B cell (primary cell): ENCODE data around the gene BMP6. TPM values are rescaled to one million over a fixed set of nuclear protein-coding genes. Genes with fewer than 3 reads are reported as not detected.

Source experiments
- ATAC-seq: fragments of 200-7000 bp; cut with Tn5 transposase; one replicate; pipeline ENCODE4 v1.10.0; 2021; ENCODE audit warnings: low read depth, mild to moderate bottlenecking, moderate number of reproducible peaks, moderate library complexity
- CTCF ChIA-PET: fragments of 350-600 bp; sonication (Branson Sonifier 250); formaldehyde crosslinking; loops from one replicate; lab custom pipeline; 2021; ENCODE audit warnings: antibody characterized with exemption, inconsistent platforms; lab: Charles Lee
- POLR2A ChIA-PET: fragments of 350-600 bp; sonication (Branson Sonifier 250); formaldehyde crosslinking; loops from one replicate; lab custom pipeline; 2021; ENCODE audit warnings: antibody characterized with exemption; lab: Charles Lee
- DNase-seq: peaks from one replicate; pipeline ENCODE4 v3.0.0; 2013
- H2AFZ ChIP-seq: 2 replicates; pipeline ENCODE4 v1.6.1; 2012; ENCODE audit warnings: mild to moderate bottlenecking, low read depth, low read length; ENCODE audit not compliant: insufficient read depth, poor library complexity, severe bottlenecking
- H3K27ac ChIP-seq, 2 donors: 1 replicate in 1 of 2; 2 replicates in 1 of 2; pipeline ENCODE4 v1.5.1; 2012 to 2013; ENCODE audit warnings: low read length in 2 of 2, mild to moderate bottlenecking in 2 of 2, moderate library complexity in 1 of 2
- H3K27me3 ChIP-seq, 4 experiments: fragments of 200-600 bp in 1 of 4; sonication (generic) in 1 of 4; replicated peaks in 1 of 4; 1 replicate in 2 of 4; 2 replicates in 2 of 4; pipeline versions ENCODE4 v1.6.1 to v1.7.0; 2013 to 2016; ENCODE audit warnings: low read length in 3 of 4, mild to moderate bottlenecking in 2 of 4, mixed read lengths in 1 of 4, moderate library complexity in 1 of 4; ENCODE audit not compliant: insufficient read depth in 4 of 4, control insufficient read depth in 3 of 4; ENCODE audit errors: control extremely low read depth in 1 of 4
- H3K36me3 ChIP-seq, 2 experiments: replicated peaks in 1 of 2; 1 replicate in 1 of 2; 2 replicates in 1 of 2; pipeline versions ENCODE4 v1.6.1 to v1.7.1; 2013; ENCODE audit warnings: low read length in 1 of 2; ENCODE audit not compliant: insufficient read depth in 2 of 2, control insufficient read depth in 1 of 2; ENCODE audit errors: control extremely low read depth in 1 of 2, extremely low read depth in 1 of 2
- H3K4me1 ChIP-seq, 2 donors: fragments of 200-600 bp in 1 of 2; sonication (generic) in 1 of 2; 1 replicate in 1 of 2; 2 replicates in 1 of 2; pipeline versions ENCODE4 v1.5.1 to v1.6.1; 2013 to 2017; ENCODE audit warnings: low read length in 2 of 2; ENCODE audit not compliant: control insufficient read depth in 2 of 2, insufficient read depth in 2 of 2
- H3K4me2 ChIP-seq: replicated peaks from 2 replicates; pipeline ENCODE3; 2012; ENCODE audit warnings: mild to moderate bottlenecking, low read depth, low read length; ENCODE audit not compliant: poor library complexity, severe bottlenecking
- H3K4me3 ChIP-seq, 5 experiments: fragments of 200-600 bp in 1 of 5; sonication (generic) in 1 of 5; 1 replicate in 3 of 5; 2 replicates in 2 of 5; pipeline versions ENCODE4 v1.5.1 to v1.7.0; 2011 to 2016; ENCODE audit warnings: low read length in 4 of 5, mild to moderate bottlenecking in 4 of 5, low read depth in 2 of 5, control low read depth in 1 of 5, moderate library complexity in 1 of 5; ENCODE audit not compliant: insufficient read depth in 1 of 5; ENCODE audit errors: control extremely low read depth in 1 of 5, extremely low read depth in 1 of 5
- H3K79me2 ChIP-seq: fragments of 200-600 bp; sonication (generic); one replicate; pipeline ENCODE4 v1.6.0; 2016; ENCODE audit warnings: low read length; ENCODE audit not compliant: control insufficient read depth, insufficient read depth
- H3K9ac ChIP-seq: fragments of 200-600 bp; sonication (generic); 2 replicates; pipeline ENCODE4 v1.6.1; 2017; ENCODE audit warnings: mild to moderate bottlenecking, low read length, moderate library complexity
- H3K9me3 ChIP-seq, 3 donors: one replicate each; pipeline versions ENCODE4 v1.6.1 to v1.7.1; 2013; ENCODE audit warnings: low read length in 2 of 3; ENCODE audit not compliant: control insufficient read depth in 2 of 3, insufficient read depth in 1 of 3; ENCODE audit errors: control extremely low read depth in 1 of 3
- H4K20me1 ChIP-seq: 2 replicates; pipeline ENCODE4 v1.6.0; 2012; ENCODE audit warnings: mild to moderate bottlenecking, low read length; ENCODE audit not compliant: insufficient read depth, control insufficient read depth, poor library complexity, severe bottlenecking
- H3K27ac Mint-ChIP-seq: one replicate; pipeline ENCODE4 v1.8.0; 2021; ENCODE audit warnings: mixed read lengths
- H3K27me3 Mint-ChIP-seq: one replicate; pipeline ENCODE4 v1.8.0; 2021; ENCODE audit warnings: mixed read lengths
- H3K4me1 Mint-ChIP-seq: one replicate; pipeline ENCODE4 v1.8.0; 2021; ENCODE audit warnings: mixed read lengths
- H3K4me3 Mint-ChIP-seq: one replicate; pipeline ENCODE4 v1.8.0; 2021; ENCODE audit warnings: mixed read lengths
- H3K9me3 Mint-ChIP-seq: one replicate; pipeline ENCODE4 v1.8.0; 2022; ENCODE audit warnings: mixed read lengths; ENCODE audit not compliant: insufficient read depth
- EZH2 ChIP-seq: IDR thresholded peaks from 2 replicates; pipeline ENCODE4 v1.6.1; 2012; ENCODE audit warnings: borderline replicate concordance, low read depth, mild to moderate bottlenecking, moderate library complexity, low read length; ENCODE audit not compliant: insufficient read depth, poor library complexity, severe bottlenecking
- WGBS: methylation state at CpG from one replicate; pipeline ENCODE4 v1.1.5; 2013; ENCODE audit warnings: missing lambda C conversion rate; ENCODE audit not compliant: insufficient coverage; 5-methylcytosine and 5-hydroxymethylcytosine counted together
- intact Hi-C: fragments of 100-400 bp; cut with micrococcal nuclease; formaldehyde crosslinking; loops from one replicate; pipeline ENCODE4 v1.10.0; 2022
- polyA plus RNA-seq: library from polyadenylated mRNA; depleted of rRNA; stranded (reverse); fragments of >200 nt; gene quantifications from 2 replicates; pipeline ENCODE4 v1.2.3, GENCODE V29; 2012
- total RNA-seq, 2 donors: library from RNA; stranded (reverse); fragments of 120-200 nt in 1 of 2; gene quantifications; 1 replicate in 1 of 2; 2 replicates in 1 of 2; pipeline versions ENCODE4 v1.2.3 to v1.2.4, GENCODE V29; 2013 to 2022
- TF ChIP-seq, protein P1 (sequence below): fragments of 200-600 bp; IDR thresholded peaks from one replicate; pipeline ENCODE4 v1.8.0; 2022; ENCODE audit warnings: antibody characterized with exemption, mild to moderate bottlenecking

BMP6 gene
- total and polyA plus RNA-seq, 2 donors (not counting 1 experiment from before 2014, with no cell fraction given), result 0.43 to 2.9 TPM

DNA sequence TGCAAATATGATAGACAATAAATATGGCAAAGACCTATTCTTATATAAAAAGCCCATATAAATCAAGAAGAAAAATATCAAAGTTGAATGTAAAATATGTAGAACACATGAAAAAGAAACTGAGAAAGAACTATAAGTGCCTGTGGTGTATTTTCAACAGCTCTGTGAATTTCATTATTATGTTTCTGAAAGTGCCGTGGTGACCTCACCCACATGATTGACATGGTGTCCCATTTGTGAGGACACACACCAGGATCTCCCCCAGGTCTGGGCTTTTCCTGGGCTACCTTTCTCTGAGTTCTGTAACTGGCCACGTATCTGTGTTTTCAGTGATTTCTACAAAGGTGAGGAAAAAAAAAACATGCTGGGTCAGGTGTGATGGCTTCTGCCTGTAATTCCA is 86.7 kb downstream of the BMP6 start:
- Histone ChIP-seq H4K20me1 (no peaks in the 10 kb centered on the region), H2AFZ (no peak overlapping the region), H3K27ac (no peak overlapping the region), H3K27me3 (peaks cover 0 to 7% (median 0%) of the 10 kb centered on the region in 4 experiments), H3K79me2 (no peaks in the 10 kb centered on the region), H3K9me3 (peaks cover 0 to 4% (median 0%) of the 10 kb centered on the region in 3 donors), H3K36me3 (no peaks in the 10 kb centered on the region), H3K4me2 (no peak overlapping the region), H3K4me1 (no peaks in the 10 kb centered on the region), H3K4me3 (no peak overlapping the region), H3K9ac (no peak overlapping the region)
- 44% methylated on average over 1 of the region's 2 CpGs for WGBS
- H3K27me3 Mint-ChIP-seq, result peaks cover 24% of the 10 kb centered on the region
- no peaks in the 10 kb centered on the region for H3K4me1 Mint-ChIP-seq
- ATAC-seq, result no peak
- H3K4me3 Mint-ChIP-seq, result no peak overlapping the region
- POLR2A ChIA-PET, result no interaction called here
- DNase-seq, result no peak
- H3K27ac Mint-ChIP-seq, result no peak overlapping the region
- intact Hi-C loops, result no loop called here
- TF ChIP-seq, protein P1, sequence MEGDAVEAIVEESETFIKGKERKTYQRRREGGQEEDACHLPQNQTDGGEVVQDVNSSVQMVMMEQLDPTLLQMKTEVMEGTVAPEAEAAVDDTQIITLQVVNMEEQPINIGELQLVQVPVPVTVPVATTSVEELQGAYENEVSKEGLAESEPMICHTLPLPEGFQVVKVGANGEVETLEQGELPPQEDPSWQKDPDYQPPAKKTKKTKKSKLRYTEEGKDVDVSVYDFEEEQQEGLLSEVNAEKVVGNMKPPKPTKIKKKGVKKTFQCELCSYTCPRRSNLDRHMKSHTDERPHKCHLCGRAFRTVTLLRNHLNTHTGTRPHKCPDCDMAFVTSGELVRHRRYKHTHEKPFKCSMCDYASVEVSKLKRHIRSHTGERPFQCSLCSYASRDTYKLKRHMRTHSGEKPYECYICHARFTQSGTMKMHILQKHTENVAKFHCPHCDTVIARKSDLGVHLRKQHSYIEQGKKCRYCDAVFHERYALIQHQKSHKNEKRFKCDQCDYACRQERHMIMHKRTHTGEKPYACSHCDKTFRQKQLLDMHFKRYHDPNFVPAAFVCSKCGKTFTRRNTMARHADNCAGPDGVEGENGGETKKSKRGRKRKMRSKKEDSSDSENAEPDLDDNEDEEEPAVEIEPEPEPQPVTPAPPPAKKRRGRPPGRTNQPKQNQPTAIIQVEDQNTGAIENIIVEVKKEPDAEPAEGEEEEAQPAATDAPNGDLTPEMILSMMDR, result no peak
- no peak for TF ChIP-seq EZH2
- no peaks in the 10 kb centered on the region for H3K9me3 Mint-ChIP-seq
- CTCF ChIA-PET, result no interaction called here

DNA sequence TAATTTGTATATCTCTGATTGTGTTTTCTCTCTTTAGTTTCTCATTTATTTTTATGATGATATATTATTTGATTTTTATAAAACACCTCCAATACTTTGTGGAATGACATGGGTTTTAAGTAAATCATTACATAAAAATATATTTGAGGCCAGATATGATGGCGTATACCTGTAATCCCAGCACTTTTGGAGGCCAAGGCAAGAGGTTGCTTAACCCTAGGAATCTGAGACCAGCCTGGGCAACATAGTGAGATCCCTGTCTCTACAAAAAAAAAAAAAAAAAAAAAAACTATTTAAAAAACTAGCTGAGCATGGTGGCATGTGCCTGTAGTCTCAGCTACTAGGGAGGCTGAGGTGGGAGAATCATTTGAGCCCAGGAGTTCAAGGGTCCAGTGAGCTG is 87.3 kb downstream of the BMP6 start:
- POLR2A ChIA-PET, result no interaction called here
- Histone ChIP-seq H3K79me2 (no peaks in the 10 kb centered on the region), H3K36me3 (no peaks in the 10 kb centered on the region), H3K4me3 (no peak overlapping the region), H3K9me3 (no peaks in the 10 kb centered on the region), H3K4me1 (no peaks in the 10 kb centered on the region), H2AFZ (no peak overlapping the region), H3K4me2 (no peak overlapping the region), H3K27me3 (peaks cover 0 to 7% (median 0%) of the 10 kb centered on the region in 4 experiments), H3K9ac (no peak overlapping the region), H3K27ac (no peak overlapping the region), H4K20me1 (no peaks in the 10 kb centered on the region)
- DNase-seq, result no peak
- Mint-ChIP-seq H3K27me3 (peaks cover 23% of the 10 kb centered on the region), H3K27ac (no peak overlapping the region), H3K4me3 (no peak overlapping the region), H3K9me3 (no peaks in the 10 kb centered on the region), H3K4me1 (no peaks in the 10 kb centered on the region)
- no peak for ATAC-seq
- intact Hi-C loops, result no loop called here
- TF ChIP-seq, protein P1, result no peak
- TF ChIP-seq EZH2, result no peak
- CTCF ChIA-PET, result no interaction called here
- WGBS, result no CpG with 5 or more reads among the region's 1 CpG
